Measurements from ENCODE around the gene MEX3D.

DNA sequence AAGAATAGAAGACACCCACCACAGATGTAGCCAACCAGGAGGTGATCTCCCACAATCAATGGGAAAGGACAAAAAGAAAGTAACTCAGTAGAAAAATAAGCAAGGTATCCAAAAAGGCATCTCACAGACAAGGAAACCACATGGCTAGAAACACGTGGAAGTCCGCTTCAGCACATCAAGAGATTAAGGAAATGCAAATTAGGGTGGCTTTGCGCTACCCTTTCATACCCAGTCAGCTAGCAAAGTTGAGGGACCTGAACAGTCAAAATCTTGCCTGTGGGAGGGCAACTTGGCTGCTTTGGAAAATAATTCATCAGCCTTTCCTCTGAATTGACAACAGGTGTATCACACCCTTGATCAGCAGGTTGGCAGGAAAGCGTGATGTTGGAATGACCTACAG, 48.8 kb upstream of the MEX3D start:
- TF ChIP-seq POLR2AphosphoS5 (IDR thresholded peaks at IDR 0.05), result no peak
- TF ChIP-seq, protein P1, sequence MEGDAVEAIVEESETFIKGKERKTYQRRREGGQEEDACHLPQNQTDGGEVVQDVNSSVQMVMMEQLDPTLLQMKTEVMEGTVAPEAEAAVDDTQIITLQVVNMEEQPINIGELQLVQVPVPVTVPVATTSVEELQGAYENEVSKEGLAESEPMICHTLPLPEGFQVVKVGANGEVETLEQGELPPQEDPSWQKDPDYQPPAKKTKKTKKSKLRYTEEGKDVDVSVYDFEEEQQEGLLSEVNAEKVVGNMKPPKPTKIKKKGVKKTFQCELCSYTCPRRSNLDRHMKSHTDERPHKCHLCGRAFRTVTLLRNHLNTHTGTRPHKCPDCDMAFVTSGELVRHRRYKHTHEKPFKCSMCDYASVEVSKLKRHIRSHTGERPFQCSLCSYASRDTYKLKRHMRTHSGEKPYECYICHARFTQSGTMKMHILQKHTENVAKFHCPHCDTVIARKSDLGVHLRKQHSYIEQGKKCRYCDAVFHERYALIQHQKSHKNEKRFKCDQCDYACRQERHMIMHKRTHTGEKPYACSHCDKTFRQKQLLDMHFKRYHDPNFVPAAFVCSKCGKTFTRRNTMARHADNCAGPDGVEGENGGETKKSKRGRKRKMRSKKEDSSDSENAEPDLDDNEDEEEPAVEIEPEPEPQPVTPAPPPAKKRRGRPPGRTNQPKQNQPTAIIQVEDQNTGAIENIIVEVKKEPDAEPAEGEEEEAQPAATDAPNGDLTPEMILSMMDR (IDR thresholded peaks at IDR 0.05), result no peak
- TF ChIP-seq EP300 (IDR thresholded peaks at IDR 0.05), result no peak

All from stomach (tissue), 4 donors.